PFSK-1 (cell line): ENCODE measurements around the gene RSPO4.

ENCODE experiments used
- FOXP2 ChIP-seq: optimal IDR thresholded peaks from 2 replicates; pipeline ENCODE3; 2011; ENCODE audit warnings: borderline replicate concordance, control low read depth, inconsistent platforms; ENCODE audit not compliant: insufficient read depth; ENCODE audit errors: extremely low read length, extremely low read depth
- POLR2AphosphoS5 ChIP-seq: IDR thresholded peaks from 2 replicates; pipeline ENCODE4 v1.6.1; 2012; ENCODE audit warnings: low read depth, mild to moderate bottlenecking, control low read depth, low read length, moderate library complexity
- REST ChIP-seq, 2 experiments: IDR thresholded peaks; 2 replicates each; pipeline versions ENCODE4 v1.6.1 to v1.8.0; 2011 to 2012; ENCODE audit warnings: low read depth in 2 of 2, low read length in 2 of 2, control low read depth in 1 of 2, inconsistent platforms in 1 of 2, mild to moderate bottlenecking in 1 of 2, moderate library complexity in 1 of 2; ENCODE audit not compliant: insufficient read depth in 1 of 2
- SIN3A ChIP-seq: IDR thresholded peaks from 2 replicates; pipeline ENCODE4 v1.6.1; 2012; ENCODE audit warnings: mild to moderate bottlenecking, low read length, moderate library complexity, borderline replicate concordance; ENCODE audit not compliant: insufficient read depth
- TAF1 ChIP-seq: IDR thresholded peaks from 2 replicates; pipeline ENCODE4 v1.6.1; 2012; ENCODE audit warnings: low read length, control low read depth, borderline replicate concordance; ENCODE audit not compliant: insufficient read depth

RSPO4 gene

GRCh38 chr20:957544-957943 is 44.6 kb downstream of the RSPO4 start:
- TF ChIP-seq FOXP2 (no peak), TAF1 (no peak), REST (IDR thresholded peaks at IDR 0.05; ENCODE audit: insufficient read depth in 1 of 2, low read depth in 2 of 2, low read length in 2 of 2) (no peak)

GRCh38 chr20:956330-956951 is 45.7 kb downstream of the RSPO4 start:
- TF ChIP-seq REST (IDR thresholded peaks at IDR 0.05; ENCODE audit: insufficient read depth in 1 of 2, low read depth in 2 of 2, low read length in 2 of 2) (peak in 1 of 2 experiments; percentile 37; a peak in 1 of 4 replicates), SIN3A (no peak)

GRCh38 chr20:955656-956055 is 46.5 kb downstream of the RSPO4 start:
- no peak for TF ChIP-seq TAF1
- no peak for TF ChIP-seq REST (IDR thresholded peaks at IDR 0.05; ENCODE audit: insufficient read depth in 1 of 2, low read depth in 2 of 2, low read length in 2 of 2)

GRCh38 chr20:955111-955510 is 47.0 kb downstream of the RSPO4 start:
- TF ChIP-seq SIN3A (no peak), POLR2AphosphoS5 (no peak), REST (IDR thresholded peaks at IDR 0.05; ENCODE audit: insufficient read depth in 1 of 2, low read depth in 2 of 2, low read length in 2 of 2) (no peak), TAF1 (no peak), FOXP2 (no peak)

GRCh38 chr20:953742-954141 is 48.4 kb downstream of the RSPO4 start:
- TF ChIP-seq REST (IDR thresholded peaks at IDR 0.05; ENCODE audit: insufficient read depth in 1 of 2, low read depth in 2 of 2, low read length in 2 of 2) (no peak), POLR2AphosphoS5 (no peak), SIN3A (no peak), TAF1 (no peak), FOXP2 (no peak)
